SK-N-SH (cell line): Measurements from ENCODE around the gene CLEC12A.

Experiments
- CHD2 ChIP-seq: fragments of 150-350 bp; IDR thresholded peaks from 2 replicates; pipeline ENCODE4 v1.6.1; 2018; ENCODE audit warnings: low read length; ENCODE audit not compliant: partially characterized antibody
- TF ChIP-seq, protein P1 (sequence below): fragments of 150-350 bp; IDR thresholded peaks from 2 replicates; pipeline ENCODE4 v1.6.1; 2016; ENCODE audit warnings: mild to moderate bottlenecking, low read depth, low read length

- no peak for TF ChIP-seq CHD2
- TF ChIP-seq, protein P1, sequence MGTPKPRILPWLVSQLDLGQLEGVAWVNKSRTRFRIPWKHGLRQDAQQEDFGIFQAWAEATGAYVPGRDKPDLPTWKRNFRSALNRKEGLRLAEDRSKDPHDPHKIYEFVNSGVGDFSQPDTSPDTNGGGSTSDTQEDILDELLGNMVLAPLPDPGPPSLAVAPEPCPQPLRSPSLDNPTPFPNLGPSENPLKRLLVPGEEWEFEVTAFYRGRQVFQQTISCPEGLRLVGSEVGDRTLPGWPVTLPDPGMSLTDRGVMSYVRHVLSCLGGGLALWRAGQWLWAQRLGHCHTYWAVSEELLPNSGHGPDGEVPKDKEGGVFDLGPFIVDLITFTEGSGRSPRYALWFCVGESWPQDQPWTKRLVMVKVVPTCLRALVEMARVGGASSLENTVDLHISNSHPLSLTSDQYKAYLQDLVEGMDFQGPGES = no peak
Measured at GRCh38 chr12:9926876-9927275, 44.3 kb upstream of the CLEC12A start.
